NCI-H187 treated with DMSO at 0.1 percent for 48 hours (cell line): ENCODE data around the gene CATSPER2.
"Not testable (repeated sequence)": the region's sequence is repeated elsewhere in the genome, so short reads cannot be mapped to it uniquely, and the experiment has no call there.

Source experiments
- DNase-seq: peaks from one replicate; lab custom pipeline; 2025; lab: John Stamatoyannopoulos, UW

CATSPER2 gene

GRCh38 chr15:43648649-43649429 is at the start of gene CATSPER2:
Gene CATSPER2 (minus strand): TSS chr15:43648844. CDS start chr15:43648061, 783 bp downstream.
- DNase-seq, result no peak

GRCh38 chr15:43693148-43694022 is 44.7 kb upstream of the CATSPER2 start, which contains the start of gene CKMT1A:
Gene CKMT1A (plus strand): TSS chr15:43693859. CDS start chr15:43694051, 192 bp downstream.
- DNase-seq, result not testable (repeated sequence)

GRCh38 chr15:43692679-43693078 is 44.0 kb upstream of the CATSPER2 start:
- not testable (repeated sequence) for DNase-seq

GRCh38 chr15:43689604-43690301 is 41.1 kb upstream of the CATSPER2 start:
- DNase-seq, result not testable (repeated sequence)

- DNase-seq, result not testable (repeated sequence)
Measured at GRCh38 chr15:43674175-43674574, 25.5 kb upstream of the CATSPER2 start.

GRCh38 chr15:43666177-43666576 is 17.5 kb upstream of the CATSPER2 start:
- DNase-seq, result not testable (repeated sequence)

- not testable (repeated sequence) for DNase-seq
Measured at GRCh38 chr15:43663333-43663732, 14.7 kb upstream of the CATSPER2 start.

GRCh38 chr15:43662293-43662692 is 13.6 kb upstream of the CATSPER2 start:
- DNase-seq, result not testable (repeated sequence)

GRCh38 chr15:43659727-43660126 is 11.1 kb upstream of the CATSPER2 start:
- not testable (repeated sequence) for DNase-seq

- DNase-seq, result not testable (repeated sequence)
Measured at GRCh38 chr15:43649430-43649926, 834 bp upstream of the CATSPER2 start.

- DNase-seq, result not testable (repeated sequence)
Measured at GRCh38 chr15:43638464-43639204, 10.0 kb downstream of the CATSPER2 start.

GRCh38 chr15:43626937-43627336 is 21.7 kb downstream of the CATSPER2 start:
- not testable (repeated sequence) for DNase-seq

GRCh38 chr15:43625106-43625505 is 23.5 kb downstream of the CATSPER2 start:
- no peak for DNase-seq

- not testable (repeated sequence) for DNase-seq
Measured at GRCh38 chr15:43622068-43622799, 26.4 kb downstream of the CATSPER2 start.

GRCh38 chr15:43618700-43619099 is 29.9 kb downstream of the CATSPER2 start, which contains the start of gene STRC:
Gene STRC (minus strand): TSS chr15:43618800. CDS start chr15:43618722, 78 bp downstream.
- not testable (repeated sequence) for DNase-seq

GRCh38 chr15:43617750-43618149 is 30.9 kb downstream of the CATSPER2 start:
- not testable (repeated sequence) for DNase-seq

- not testable (repeated sequence) for DNase-seq
Measured at GRCh38 chr15:43602233-43602632, 46.4 kb downstream of the CATSPER2 start.

- not testable (repeated sequence) for DNase-seq
Measured at GRCh38 chr15:43600200-43600599, 48.4 kb downstream of the CATSPER2 start.

GRCh38 chr15:43599131-43599530 is 49.5 kb downstream of the CATSPER2 start:
- not testable (repeated sequence) for DNase-seq
